ENCODE measurements around the gene AFAP1. TPM values are rescaled to one million over a fixed set of nuclear protein-coding genes. Genes with fewer than 3 reads are reported as not detected.

Gene AFAP1
- total RNA-seq, 4 donors from 2014 or later, result 8.3 to 27.1 (median 11.1) TPM

DNA sequence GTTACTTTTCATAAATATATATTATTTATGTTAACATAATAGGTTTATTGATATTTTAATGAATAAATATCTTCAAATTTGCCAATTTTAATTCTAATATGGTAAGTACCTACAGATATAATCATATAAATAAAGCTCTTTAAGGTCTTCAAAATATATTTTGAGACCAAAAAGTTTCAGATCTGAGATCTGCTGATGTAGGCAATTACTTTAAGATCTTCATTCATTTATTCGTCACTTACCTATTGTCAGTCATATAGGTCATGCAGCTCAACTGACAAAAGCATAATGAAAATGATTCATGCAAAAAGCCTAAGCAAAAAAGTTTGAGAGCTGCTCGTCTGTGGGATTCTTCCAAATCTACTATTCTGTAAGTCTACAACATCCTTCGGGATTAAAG, 64.8 kb downstream of the AFAP1 start:
- H3K36me3 ChIP-seq, result no peaks in the 10 kb centered on the region
- H3K4me3 ChIP-seq, result no peak overlapping the region
- no peak for DNase-seq (ENCODE audit: low spot score in 2 of 2)
- no peak overlapping the region for H3K27ac ChIP-seq
- peaks cover 32% of the 10 kb centered on the region for H3K4me1 ChIP-seq
- H3K27me3 ChIP-seq, result no peaks in the 10 kb centered on the region
- TF ChIP-seq, protein P1, sequence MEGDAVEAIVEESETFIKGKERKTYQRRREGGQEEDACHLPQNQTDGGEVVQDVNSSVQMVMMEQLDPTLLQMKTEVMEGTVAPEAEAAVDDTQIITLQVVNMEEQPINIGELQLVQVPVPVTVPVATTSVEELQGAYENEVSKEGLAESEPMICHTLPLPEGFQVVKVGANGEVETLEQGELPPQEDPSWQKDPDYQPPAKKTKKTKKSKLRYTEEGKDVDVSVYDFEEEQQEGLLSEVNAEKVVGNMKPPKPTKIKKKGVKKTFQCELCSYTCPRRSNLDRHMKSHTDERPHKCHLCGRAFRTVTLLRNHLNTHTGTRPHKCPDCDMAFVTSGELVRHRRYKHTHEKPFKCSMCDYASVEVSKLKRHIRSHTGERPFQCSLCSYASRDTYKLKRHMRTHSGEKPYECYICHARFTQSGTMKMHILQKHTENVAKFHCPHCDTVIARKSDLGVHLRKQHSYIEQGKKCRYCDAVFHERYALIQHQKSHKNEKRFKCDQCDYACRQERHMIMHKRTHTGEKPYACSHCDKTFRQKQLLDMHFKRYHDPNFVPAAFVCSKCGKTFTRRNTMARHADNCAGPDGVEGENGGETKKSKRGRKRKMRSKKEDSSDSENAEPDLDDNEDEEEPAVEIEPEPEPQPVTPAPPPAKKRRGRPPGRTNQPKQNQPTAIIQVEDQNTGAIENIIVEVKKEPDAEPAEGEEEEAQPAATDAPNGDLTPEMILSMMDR (IDR thresholded peaks at IDR 0.05), result no peak
- no peak for TF ChIP-seq POLR2A (IDR thresholded peaks at IDR 0.05)
- TF ChIP-seq EP300 (IDR thresholded peaks at IDR 0.05), result no peak
- TF ChIP-seq POLR2AphosphoS5 (IDR thresholded peaks at IDR 0.05), result no peak
- WGBS, result 98% methylated on average over 3 of the region's 3 CpGs
- H3K9me3 ChIP-seq, result no peaks in the 10 kb centered on the region

DNA sequence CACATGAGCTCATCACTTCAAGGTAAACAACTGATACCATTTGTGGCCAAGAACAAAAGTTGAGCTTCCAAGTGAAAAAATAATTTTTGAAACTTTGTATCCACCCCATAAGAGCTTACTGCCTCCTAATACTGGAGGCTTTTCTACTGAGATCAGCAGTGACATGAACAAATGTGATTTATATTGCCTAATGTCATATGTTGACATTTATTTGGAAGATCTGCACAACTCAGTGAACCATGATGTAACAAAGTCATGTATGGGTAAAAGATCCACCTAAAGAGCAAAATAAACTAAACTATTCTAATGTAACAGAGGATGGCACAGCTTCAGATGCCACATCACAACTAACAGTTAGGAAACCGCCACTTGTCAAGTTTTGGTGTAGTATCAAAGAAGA, 65.8 kb downstream of the AFAP1 start:
- no peak overlapping the region for H3K4me3 ChIP-seq
- H3K4me1 ChIP-seq, result peaks cover 32% of the 10 kb centered on the region
- no peaks in the 10 kb centered on the region for H3K9me3 ChIP-seq
- TF ChIP-seq POLR2AphosphoS5 (IDR thresholded peaks at IDR 0.05) (no peak), POLR2A (IDR thresholded peaks at IDR 0.05) (no peak), EP300 (IDR thresholded peaks at IDR 0.05) (no peak)
- TF ChIP-seq, protein P1 (IDR thresholded peaks at IDR 0.05), result no peak
- WGBS, result 93% methylated on average over 1 of the region's 1 CpG
- H3K36me3 ChIP-seq, result no peaks in the 10 kb centered on the region
- no peaks in the 10 kb centered on the region for H3K27me3 ChIP-seq
- no peak overlapping the region for H3K27ac ChIP-seq
- no peak for DNase-seq (ENCODE audit: low spot score in 2 of 2)

DNA sequence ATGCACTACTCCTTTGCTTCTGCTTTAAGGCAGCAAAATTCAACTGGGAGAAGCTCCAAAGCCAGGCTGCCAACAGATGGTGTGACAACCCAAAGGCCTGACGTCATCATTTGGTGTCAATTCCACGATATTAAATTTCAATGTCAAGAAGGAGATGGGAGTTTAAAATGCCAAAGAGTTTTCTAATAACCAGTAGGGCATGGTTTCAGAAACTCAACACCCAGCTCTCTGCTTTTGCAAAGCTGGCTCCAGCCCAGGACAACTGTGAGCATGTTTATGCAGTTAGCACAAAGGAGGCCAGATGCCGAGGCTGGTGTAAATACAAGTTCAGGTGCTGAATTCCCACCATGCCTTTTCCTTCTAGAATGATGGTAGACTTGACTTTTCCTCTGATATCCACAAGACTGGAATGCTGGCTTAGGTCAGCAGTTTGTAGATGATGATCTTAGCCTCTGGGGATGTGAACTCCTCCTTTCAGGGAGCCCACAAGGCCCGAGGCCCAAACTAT, 67.3 kb downstream of the AFAP1 start:
- H3K27me3 ChIP-seq, result no peaks in the 10 kb centered on the region
- WGBS, result 20% methylated on average over 4 of the region's 4 CpGs
- H3K4me1 ChIP-seq, result peaks cover 32% of the 10 kb centered on the region
- H3K36me3 ChIP-seq, result peaks cover 4% of the 10 kb centered on the region
- no peaks in the 10 kb centered on the region for H3K9me3 ChIP-seq
- TF ChIP-seq, protein P1 (IDR thresholded peaks at IDR 0.05), result no peak
- TF ChIP-seq EP300 (IDR thresholded peaks at IDR 0.05), result no peak
- TF ChIP-seq POLR2A (IDR thresholded peaks at IDR 0.05), result no peak
- no peak for TF ChIP-seq POLR2AphosphoS5 (IDR thresholded peaks at IDR 0.05)
- DNase-seq (ENCODE audit: low spot score in 2 of 2), result no peak
- no peak overlapping the region for H3K4me3 ChIP-seq
- no peak overlapping the region for H3K27ac ChIP-seq

DNA sequence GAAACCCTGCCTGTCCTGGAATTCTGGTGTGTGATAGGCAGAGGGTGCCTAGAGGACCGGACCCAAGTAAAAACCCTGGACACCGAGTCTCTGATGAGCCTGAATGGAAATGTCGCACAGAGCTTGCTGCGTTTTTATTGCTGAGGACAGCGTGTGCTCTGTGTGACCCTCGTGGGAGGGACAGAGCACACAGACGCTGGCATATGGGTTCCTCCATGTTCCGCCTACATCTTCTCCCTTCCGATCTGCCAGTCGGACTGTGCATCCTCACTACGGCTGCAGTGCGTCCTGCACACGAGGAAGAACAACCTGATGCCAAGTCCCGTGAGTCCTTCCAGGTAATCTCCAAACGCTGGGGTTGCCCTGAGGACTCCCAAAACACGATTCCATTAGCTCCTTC, 68.3 kb downstream of the AFAP1 start:
- Histone ChIP-seq H3K27me3 (no peaks in the 10 kb centered on the region), H3K27ac (no peak overlapping the region), H3K4me1 (peaks cover 22% of the 10 kb centered on the region), H3K4me3 (no peak overlapping the region), H3K9me3 (no peaks in the 10 kb centered on the region), H3K36me3 (peaks cover 8% of the 10 kb centered on the region)
- no peak for DNase-seq (ENCODE audit: low spot score in 2 of 2)
- TF ChIP-seq EP300 (IDR thresholded peaks at IDR 0.05), result no peak
- TF ChIP-seq, protein P1 (IDR thresholded peaks at IDR 0.05), result no peak
- no peak for TF ChIP-seq POLR2A (IDR thresholded peaks at IDR 0.05)
- TF ChIP-seq POLR2AphosphoS5 (IDR thresholded peaks at IDR 0.05), result no peak
- WGBS, result 54% methylated on average over 16 of the region's 16 CpGs

DNA sequence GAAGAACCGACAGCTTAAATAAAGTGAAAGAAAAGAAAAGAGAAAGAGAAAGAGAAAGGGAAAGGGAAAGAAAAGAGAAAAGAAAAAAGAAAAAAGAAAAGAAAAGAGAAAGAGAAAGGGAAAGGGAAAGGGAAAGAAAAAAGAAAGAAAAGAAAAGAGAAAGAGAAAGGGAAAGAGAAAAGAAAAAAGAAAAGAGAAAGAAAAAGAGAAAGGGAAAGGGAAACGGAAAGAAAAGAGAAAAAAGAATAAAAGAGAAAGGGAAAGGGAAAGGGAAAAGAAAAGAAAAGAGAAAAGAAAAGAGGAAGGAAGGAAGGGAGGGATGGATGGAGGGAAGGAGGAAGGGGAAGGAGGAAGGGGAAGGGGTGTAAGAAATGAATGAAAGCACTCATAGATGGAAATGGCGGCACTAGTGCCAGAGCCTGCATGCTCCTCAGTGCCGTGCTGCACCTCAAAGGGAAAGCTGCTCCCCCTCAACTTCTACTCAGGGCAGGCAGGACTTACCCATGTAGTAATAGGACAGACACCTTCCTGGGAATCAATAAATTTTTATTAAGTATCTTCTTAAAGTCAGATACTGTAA, 70.7 kb downstream of the AFAP1 start:
- peaks cover 8% of the 10 kb centered on the region for H3K36me3 ChIP-seq
- H3K27ac ChIP-seq, result no peak overlapping the region
- TF ChIP-seq POLR2AphosphoS5 (IDR thresholded peaks at IDR 0.05), result no peak
- TF ChIP-seq POLR2A (IDR thresholded peaks at IDR 0.05), result no peak
- TF ChIP-seq EP300 (IDR thresholded peaks at IDR 0.05), result no peak
- H3K4me1 ChIP-seq, result peaks cover 19% of the 10 kb centered on the region
- no peak for DNase-seq (ENCODE audit: low spot score in 2 of 2)
- no peaks in the 10 kb centered on the region for H3K9me3 ChIP-seq
- 95% methylated on average over 4 of the region's 4 CpGs for WGBS
- no peak overlapping the region for H3K4me3 ChIP-seq
- no peaks in the 10 kb centered on the region for H3K27me3 ChIP-seq

DNA sequence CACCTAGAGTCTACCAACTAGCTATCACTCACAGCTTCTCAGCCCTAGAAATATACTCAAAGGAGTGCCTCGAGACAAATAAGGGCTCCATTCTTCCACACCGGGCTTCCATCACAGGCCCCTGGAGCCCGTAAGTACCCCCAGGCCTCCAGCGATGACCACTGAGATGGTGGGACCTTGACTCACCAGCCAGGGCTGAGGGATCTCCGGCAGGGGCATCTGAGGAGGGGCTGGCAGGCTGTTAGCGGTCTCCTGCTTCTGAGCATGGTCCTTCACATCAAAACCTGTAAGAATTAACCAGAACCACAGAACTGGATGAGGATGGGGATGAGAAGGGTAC, 71.3 kb downstream of the AFAP1 start:
- H3K27ac ChIP-seq, result no peak overlapping the region
- 93% methylated on average over 6 of the region's 6 CpGs for WGBS

More for the DNA sequence above, 71.3 kb downstream of the AFAP1 start:
- peaks cover 8% of the 10 kb centered on the region for H3K36me3 ChIP-seq
- H3K9me3 ChIP-seq, result no peaks in the 10 kb centered on the region
- H3K4me3 ChIP-seq, result no peak overlapping the region
- TF ChIP-seq, protein P1 (IDR thresholded peaks at IDR 0.05), result no peak
- TF ChIP-seq POLR2A (IDR thresholded peaks at IDR 0.05) (no peak), EP300 (IDR thresholded peaks at IDR 0.05) (no peak)
- no peaks in the 10 kb centered on the region for H3K27me3 ChIP-seq
- DNase-seq (ENCODE audit: low spot score in 2 of 2), result no peak
- peaks cover 19% of the 10 kb centered on the region for H3K4me1 ChIP-seq
